H1 (cell line): ENCODE results near the gene OVOL3. TPM values are rescaled to one million over a fixed set of nuclear protein-coding genes. Genes with fewer than 3 reads are reported as not detected.

Experiments
- CTCF ChIA-PET: fragments of 300-600 bp; sonication (Branson Sonifier 250); formaldehyde crosslinking; loops from one replicate; lab custom pipeline; 2021; ENCODE audit not compliant: partially characterized antibody; lab: Charles Lee
- POLR2A ChIA-PET: fragments of 300-600 bp; sonication (Branson Sonifier 250); formaldehyde crosslinking; loops from one replicate; lab custom pipeline; 2021; ENCODE audit warnings: inconsistent platforms; ENCODE audit not compliant: partially characterized antibody; lab: Charles Lee
- DNase-seq, 2 experiments: peaks; one replicate each; pipeline versions ENCODE4 v3.0.0 to v3.0.0-alpha.2; 2010 to 2022; ENCODE audit warnings: low spot score in 2 of 2, low read depth in 1 of 2, mixed read lengths in 1 of 2
- FAIRE-seq: peaks from 2 replicates; lab custom pipeline; 2011; peaks lifted over from hg19 to GRCh38; lab: Jason Lieb, UNC
- H2AFZ ChIP-seq: 2 replicates; pipeline ENCODE4 v1.8.1; 2012; ENCODE audit warnings: low read length, inconsistent platforms
- H2AK5ac ChIP-seq: 2 replicates; pipeline ENCODE4 v1.6.1; 2013; ENCODE audit warnings: low read depth, low read length
- H2BK120ac ChIP-seq: replicated peaks from 2 replicates; pipeline ENCODE3; 2013; ENCODE audit warnings: low read depth, low read length, inconsistent platforms
- H2BK12ac ChIP-seq: 2 replicates; pipeline ENCODE4 v1.6.1; 2013; ENCODE audit warnings: low read depth, low read length
- H2BK15ac ChIP-seq: 2 replicates; pipeline ENCODE4 v1.6.1; 2013; ENCODE audit warnings: low read length
- H2BK20ac ChIP-seq: 2 replicates; pipeline ENCODE4 v1.6.1; 2013; ENCODE audit warnings: low read length
- H2BK5ac ChIP-seq: 2 replicates; pipeline ENCODE4 v1.6.1; 2013; ENCODE audit warnings: low read depth, low read length
- H3K14ac ChIP-seq: 2 replicates; pipeline ENCODE4 v1.6.1; 2013; ENCODE audit warnings: inconsistent platforms; ENCODE audit not compliant: insufficient read length
- H3K18ac ChIP-seq: 2 replicates; pipeline ENCODE4 v1.6.1; 2013; ENCODE audit warnings: low read length; ENCODE audit errors: extremely low read depth
- H3K23ac ChIP-seq: 2 replicates; pipeline ENCODE4 v1.6.1; 2013; ENCODE audit warnings: inconsistent platforms; ENCODE audit not compliant: insufficient read length
- H3K23me2 ChIP-seq: 2 replicates; pipeline ENCODE4 v1.6.1; 2013; ENCODE audit warnings: low read depth, low read length
- H3K27ac ChIP-seq: 2 replicates; pipeline ENCODE4 v1.6.1; 2011; ENCODE audit warnings: low read depth, low read length, inconsistent platforms
- H3K27me3 ChIP-seq, 4 experiments: replicated peaks in 1 of 4; 1 replicate in 1 of 4; 2 replicates in 3 of 4; pipeline versions ENCODE4 v1.6.1 to v1.8.1; 2011 to 2013; ENCODE audit warnings: low read length in 3 of 4, mild to moderate bottlenecking in 3 of 4, inconsistent platforms in 2 of 4, mixed read lengths in 2 of 4, moderate library complexity in 1 of 4; ENCODE audit not compliant: control insufficient read depth in 3 of 4, insufficient read depth in 3 of 4; ENCODE audit errors: extremely low read depth in 1 of 4
- H3K36me3 ChIP-seq, 4 experiments: 2 replicates each; pipeline versions ENCODE4 v1.6.1 to v1.8.1; 2011 to 2013; ENCODE audit warnings: mild to moderate bottlenecking in 4 of 4, low read length in 3 of 4, moderate library complexity in 2 of 4, control low read depth in 1 of 4, inconsistent platforms in 1 of 4; ENCODE audit not compliant: insufficient read depth in 4 of 4, control insufficient read depth in 2 of 4
- H3K4ac ChIP-seq: replicated peaks from 2 replicates; pipeline ENCODE3; 2013; ENCODE audit warnings: low read length, low read depth, mixed read lengths, inconsistent platforms; ENCODE audit not compliant: insufficient read length
- H3K4me1 ChIP-seq, 4 experiments: replicated peaks in 1 of 4; 1 replicate in 1 of 4; 2 replicates in 3 of 4; pipeline versions ENCODE4 v1.6.1 to v1.8.1; 2011 to 2013; ENCODE audit warnings: low read length in 3 of 4, inconsistent platforms in 2 of 4, mixed read lengths in 1 of 4; ENCODE audit not compliant: insufficient read depth in 4 of 4, control insufficient read depth in 3 of 4
- H3K4me2 ChIP-seq, 2 experiments: 2 replicates each; pipeline versions ENCODE4 v1.6.1 to v1.8.1; 2011 to 2013; ENCODE audit warnings: low read depth in 2 of 2, low read length in 2 of 2, control low read depth in 1 of 2, inconsistent platforms in 1 of 2, mild to moderate bottlenecking in 1 of 2; ENCODE audit not compliant: insufficient read depth in 1 of 2
- H3K4me3 ChIP-seq, 4 experiments: fragments of 200-600, 300-600 bp in 1 of 4; sonication (generic), shearing (Covaris generic), sonication (Bioruptor Twin) in 1 of 4; 2 replicates each; pipeline versions ENCODE4 v1.5.1 to v1.8.1; 2011 to 2016; ENCODE audit warnings: low read length in 4 of 4, low read depth in 3 of 4, control low read depth in 2 of 4, inconsistent platforms in 2 of 4, mild to moderate bottlenecking in 2 of 4, mixed read lengths in 1 of 4, moderate library complexity in 1 of 4; ENCODE audit not compliant: insufficient read depth in 2 of 4; ENCODE audit errors: extremely low read depth in 1 of 4
- H3K56ac ChIP-seq: replicated peaks from 2 replicates; pipeline ENCODE3; 2013; ENCODE audit warnings: low read depth, mild to moderate bottlenecking, mixed read lengths, low read length, inconsistent platforms; ENCODE audit not compliant: insufficient read length
- H3K79me1 ChIP-seq: 2 replicates; pipeline ENCODE4 v1.6.1; 2013; ENCODE audit warnings: low read depth, low read length, control low read depth
- H3K79me2 ChIP-seq, 2 experiments: 2 replicates each; pipeline versions ENCODE4 v1.6.1 to v1.8.1; 2012 to 2013; ENCODE audit warnings: low read length in 2 of 2, mild to moderate bottlenecking in 2 of 2, inconsistent platforms in 1 of 2; ENCODE audit not compliant: insufficient read depth in 2 of 2, control insufficient read depth in 1 of 2
- H3K9ac ChIP-seq, 4 experiments: replicated peaks in 1 of 4; 1 replicate in 1 of 4; 2 replicates in 3 of 4; pipeline versions ENCODE4 v1.6.1 to v1.8.1; 2011 to 2013; ENCODE audit warnings: low read depth in 3 of 4, low read length in 3 of 4, control low read depth in 2 of 4, mild to moderate bottlenecking in 2 of 4, moderate library complexity in 2 of 4, inconsistent platforms in 1 of 4; ENCODE audit errors: extremely low read depth in 1 of 4
- H3K9me3 ChIP-seq, 2 experiments: 2 replicates each; pipeline versions ENCODE4 v1.6.1 to v1.8.1; 2012 to 2013; ENCODE audit warnings: mild to moderate bottlenecking in 2 of 2, moderate library complexity in 2 of 2, control low read depth in 1 of 2, inconsistent platforms in 1 of 2, low read depth in 1 of 2, low read length in 1 of 2, mixed read lengths in 1 of 2; ENCODE audit not compliant: insufficient read depth in 2 of 2
- H4K20me1 ChIP-seq, 2 experiments: replicated peaks in 1 of 2; 2 replicates each; pipeline versions ENCODE3 to v1.8.1; 2011 to 2013; ENCODE audit warnings: inconsistent platforms in 2 of 2, low read length in 2 of 2, mild to moderate bottlenecking in 1 of 2; ENCODE audit not compliant: insufficient read depth in 2 of 2, control insufficient read depth in 1 of 2
- H4K5ac ChIP-seq: 2 replicates; pipeline ENCODE4 v1.6.1; 2013; ENCODE audit warnings: low read length, low read depth, mixed read lengths, inconsistent platforms; ENCODE audit not compliant: insufficient read length
- H4K8ac ChIP-seq: 2 replicates; pipeline ENCODE4 v1.8.0; 2013; ENCODE audit warnings: mild to moderate bottlenecking, moderate library complexity, low read length, inconsistent platforms; ENCODE audit not compliant: insufficient read depth; ENCODE audit errors: extremely low read depth
- H4K91ac ChIP-seq: replicated peaks from 2 replicates; pipeline ENCODE3; 2013; ENCODE audit warnings: low read length, mixed read lengths, inconsistent platforms; ENCODE audit not compliant: insufficient read length
- JUND ChIP-seq: IDR thresholded peaks from 2 replicates; pipeline ENCODE4 v1.6.1; 2011; ENCODE audit warnings: mild to moderate bottlenecking, improper control_type of control experiment, low read length
- KDM5A ChIP-seq: fragments of 200-600 bp; IDR thresholded peaks from 2 replicates; pipeline ENCODE4 v1.7.1; 2012; ENCODE audit warnings: mild to moderate bottlenecking, low read length, inconsistent platforms, mixed read lengths
- POLR2AphosphoS5 ChIP-seq: IDR thresholded peaks from 2 replicates; pipeline ENCODE4 v1.6.1; 2011; ENCODE audit warnings: low read depth, low read length
- POU5F1 ChIP-seq: IDR thresholded peaks from 2 replicates; pipeline ENCODE4 v1.6.1; 2011; ENCODE audit warnings: low read depth, mild to moderate bottlenecking, low read length, moderate library complexity
- RFX5 ChIP-seq: IDR thresholded peaks from 2 replicates; pipeline ENCODE4 v1.6.1; 2011; ENCODE audit warnings: low read depth, low read length, improper control_type of control experiment, borderline replicate concordance
- RNF2 ChIP-seq: fragments of 200-900, 300-1000 bp; sonication (generic); IDR thresholded peaks from 2 replicates; pipeline ENCODE4 v1.7.1; 2016; ENCODE audit warnings: borderline replicate concordance, low read depth, mild to moderate bottlenecking, antibody characterized with exemption, low read length; ENCODE audit not compliant: poor library complexity, severe bottlenecking; ENCODE audit errors: missing control alignments
- RXRA ChIP-seq: IDR thresholded peaks from 2 replicates; pipeline ENCODE4 v1.6.1; 2011; ENCODE audit warnings: low read depth, mild to moderate bottlenecking, low read length, moderate library complexity; ENCODE audit not compliant: insufficient read depth
- SIX5 ChIP-seq: IDR thresholded peaks from 2 replicates; pipeline ENCODE4 v1.6.1; 2011; ENCODE audit warnings: mild to moderate bottlenecking, low read depth, low read length
- ZNF274 ChIP-seq: IDR thresholded peaks from 2 replicates; pipeline ENCODE4 v1.7.0; 2012; ENCODE audit warnings: low read length, borderline replicate concordance; ENCODE audit errors: extremely low read depth
- WGBS, 2 experiments: shearing (Covaris generic) in 1 of 2; methylation state at CpG; one replicate each; pipeline versions ENCODE4 v1.1.6 to v1.1.7; 2013 to 2015; ENCODE audit warnings: low lambda C conversion rate in 2 of 2, mixed read lengths in 2 of 2, inconsistent platforms in 1 of 2, low coverage in 1 of 2, missing lambda C conversion rate in 1 of 2; ENCODE audit not compliant: insufficient replicate concordance in 2 of 2, insufficient coverage in 1 of 2, insufficient read length in 1 of 2; ENCODE audit errors: extremely low coverage in 1 of 2, missing lambda C conversion rate in 1 of 2; 5-methylcytosine and 5-hydroxymethylcytosine counted together
- polyA plus RNA-seq, 7 experiments: library from polyadenylated mRNA; depleted of rRNA in 3 of 7; stranded (reverse) in 5 of 7; unstranded in 2 of 7; fragments of >200 nt in 5 of 7; fragments of 200-250 nt in 2 of 7; gene quantifications; 1 replicate in 5 of 7; 2 replicates in 1 of 7; 4 replicates in 1 of 7; pipeline versions ENCODE4 v1.2.1 to v1.2.3, GENCODE V29; 2011 to 2013; ENCODE audit warnings: missing spikeins in 2 of 7, mixed read lengths in 2 of 7
- total RNA-seq: library from RNA; stranded (reverse); fragmentation: NEBNext Ultra II Directional; extraction: Animal tissue kit (Norgen Biotek cat#: 25700); gene quantifications from 2 replicates; pipeline ENCODE4 v1.2.1, GENCODE V29; 2021

The OVOL3 gene
- total and polyA plus RNA-seq, 2 of the 8 experiments (the other 6 are each of a cell fraction or from before 2014, with no cell fraction given): 0.45 TPM; not detected in 1

DNA sequence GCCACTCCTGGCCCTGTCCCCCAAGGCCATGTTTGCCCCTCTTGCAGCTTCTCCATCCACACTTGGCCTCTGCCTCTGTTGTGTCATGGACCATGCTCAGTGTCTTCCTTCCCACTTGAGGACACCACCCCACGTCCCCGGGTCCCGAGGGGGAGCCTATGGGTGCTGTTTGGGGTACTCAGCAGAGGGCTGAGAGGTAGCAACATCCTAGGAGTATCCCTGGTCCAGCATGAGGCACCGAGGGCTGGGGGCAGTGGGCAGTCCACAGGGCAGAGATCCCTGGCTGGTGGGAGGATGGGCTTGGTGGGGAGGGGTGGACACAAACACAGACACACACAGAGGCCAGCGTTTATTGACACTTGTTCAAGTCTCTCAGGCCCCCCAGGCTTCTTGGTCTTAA is 39.6 kb downstream of the OVOL3 start:
- no peak overlapping the region for H3K56ac ChIP-seq
- H4K5ac ChIP-seq: no peak overlapping the region
- no peak overlapping the region for H3K23ac ChIP-seq
- H4K91ac ChIP-seq: no peak overlapping the region
- no peak overlapping the region for H2BK5ac ChIP-seq
- 0 out of 7 replicates have a peak overlapping the region, but pooled peaks of 1 of the 4 experiments have one; percentile 22 for H3K9ac ChIP-seq
- peaks cover 12 to 41% (median 23%) of the 10 kb centered on the region in 4 experiments for H3K36me3 ChIP-seq
- H4K20me1 ChIP-seq: peaks cover 0 to 12% of the 10 kb centered on the region in 2 experiments
- H2BK12ac ChIP-seq: no peak overlapping the region
- POLR2A ChIA-PET: interaction anchor here (0.6 to 4.2 kb wide), 17 partner anchors 8 to 339 kb away, joined by 3 to 29 read pairs (median 4); partner anchors contain the start of genes POLR2I, TBCB and ZNF566
- no peak overlapping the region for H2AFZ ChIP-seq
- H3K27me3 ChIP-seq: no peaks in the 10 kb centered on the region
- no peak overlapping the region for H3K4me3 ChIP-seq
- H3K9me3 ChIP-seq: no peaks in the 10 kb centered on the region
- CTCF ChIA-PET: interaction anchor here (0.8 to 2.9 kb wide), 4 partner anchors 14 to 22 kb away, joined by 3 to 17 read pairs (median 4); no protein-coding TSS in a partner anchor
- no peak overlapping the region for H3K4ac ChIP-seq
- peaks cover 13% of the 10 kb centered on the region; the same call in 1 of the 2 replicates for H3K23me2 ChIP-seq
- no peak for DNase-seq
- no peaks in the 10 kb centered on the region for H3K79me1 ChIP-seq
- peak overlapping the region in 1 of 2 experiments; percentile 97; a peak in 1 of 4 replicates for H3K4me2 ChIP-seq
- no peak overlapping the region for H2BK15ac ChIP-seq
- no peak overlapping the region for H2BK120ac ChIP-seq
- no peak overlapping the region for H3K18ac ChIP-seq
- H2BK20ac ChIP-seq: no peak overlapping the region
- H2AK5ac ChIP-seq: no peak overlapping the region
- no peak for FAIRE-seq
- no peak overlapping the region for H3K14ac ChIP-seq
- H3K27ac ChIP-seq: no peak overlapping the region
- WGBS, 2 experiments: 95% methylated on average over 5 of the region's 5 CpGs; no CpG with 5 or more reads in 1 of the 2 experiments
- H3K4me1 ChIP-seq: peaks cover 0 to 5% (median 0%) of the 10 kb centered on the region in 4 experiments; a peak in 1 of 7 replicates
- no peak overlapping the region for H4K8ac ChIP-seq
- no peaks in the 10 kb centered on the region for H3K79me2 ChIP-seq
- no peak for TF ChIP-seq POU5F1
- no peak for TF ChIP-seq RFX5
- TF ChIP-seq ZNF274: no peak
- TF ChIP-seq RXRA: no peak
- no peak for TF ChIP-seq SIX5
- no peak for TF ChIP-seq RNF2
- no peak for TF ChIP-seq JUND
- TF ChIP-seq KDM5A: no peak
- no peak for TF ChIP-seq POLR2AphosphoS5
